NCI-H345 treated with DMSO at 0.1 percent for 48 hours (cell line): ENCODE data around the gene TPSB2.
"Not testable (repeated sequence)": the region's sequence is repeated elsewhere in the genome, so short reads cannot be mapped to it uniquely, and the experiment has no call there.

Source experiments
- DNase-seq: peaks from one replicate; lab custom pipeline; 2025; ENCODE audit not compliant: unreplicated experiment; lab: John Stamatoyannopoulos, UW

The TPSB2 gene

GRCh38 chr16:1230084-1230470 lies at the start of gene TPSB2:
TPSB2 (minus strand) TSS chr16:1230184; CDS start chr16:1229951, 233 bp downstream.
- DNase-seq, result not testable (repeated sequence)

- DNase-seq, result no peak
Observed at GRCh38 chr16:1279081-1279944, 49.3 kb upstream of the TPSB2 start.

- no peak for DNase-seq
Observed at GRCh38 chr16:1278477-1278876, 48.5 kb upstream of the TPSB2 start.

GRCh38 chr16:1277617-1278282 lies 47.8 kb upstream of the TPSB2 start:
- DNase-seq, result no peak

GRCh38 chr16:1277151-1277598 lies 47.2 kb upstream of the TPSB2 start:
- DNase-seq, result no peak

GRCh38 chr16:1276580-1276878 lies 46.5 kb upstream of the TPSB2 start:
- no peak for DNase-seq

GRCh38 chr16:1275791-1276579 lies 46.0 kb upstream of the TPSB2 start:
- DNase-seq, result no peak

GRCh38 chr16:1274767-1275166 lies 44.8 kb upstream of the TPSB2 start:
- no peak for DNase-seq

- no peak for DNase-seq
Observed at GRCh38 chr16:1273816-1274215, 43.8 kb upstream of the TPSB2 start.

- no peak for DNase-seq
Observed at GRCh38 chr16:1272453-1273198, 42.6 kb upstream of the TPSB2 start.

- peak; percentile 91 for DNase-seq
Observed at GRCh38 chr16:1271724-1272413, 41.9 kb upstream of the TPSB2 start.

- no peak for DNase-seq
Observed at GRCh38 chr16:1271380-1271723, 41.4 kb upstream of the TPSB2 start.

GRCh38 chr16:1269418-1269817 lies 39.4 kb upstream of the TPSB2 start:
- not testable (repeated sequence) for DNase-seq

GRCh38 chr16:1265826-1266225 lies 35.8 kb upstream of the TPSB2 start:
- DNase-seq, result no peak

GRCh38 chr16:1265090-1265630 lies 35.2 kb upstream of the TPSB2 start:
- DNase-seq, result no peak

- DNase-seq, result no peak
Observed at GRCh38 chr16:1264345-1265089, 34.5 kb upstream of the TPSB2 start.

GRCh38 chr16:1263591-1264344 lies 33.8 kb upstream of the TPSB2 start:
- no peak for DNase-seq

- no peak for DNase-seq
Observed at GRCh38 chr16:1262846-1263221, 32.9 kb upstream of the TPSB2 start.
